HG03342 (cell line): ENCODE results near the gene SYNE4.
"Not testable (repeated sequence)": the region's sequence is repeated elsewhere in the genome, so short reads cannot be mapped to it uniquely, and the experiment has no call there.

Experiments used
- ATAC-seq: cut with Tn5 transposase; IDR thresholded peaks from one replicate; pipeline ENCODE4 v1.9.1; 2021; ENCODE audit warnings: mild to moderate bottlenecking, moderate library complexity; ENCODE audit not compliant: unreplicated experiment

The SYNE4 gene

GRCh38 chr19:35990771-35991730 lies 17.6 kb downstream of the SYNE4 start:
- no peak for ATAC-seq

GRCh38 chr19:35990156-35990555 lies 18.5 kb downstream of the SYNE4 start:
- no peak for ATAC-seq

GRCh38 chr19:35988824-35989223 lies 19.8 kb downstream of the SYNE4 start:
- ATAC-seq = no peak

- no peak for ATAC-seq
Measured at GRCh38 chr19:35987571-35987896, 21.1 kb downstream of the SYNE4 start.

- ATAC-seq = no peak
Measured at GRCh38 chr19:35986664-35987570, 21.7 kb downstream of the SYNE4 start.

- ATAC-seq = no peak
Measured at GRCh38 chr19:35986111-35986510, 22.5 kb downstream of the SYNE4 start.

- ATAC-seq = no peak
Measured at GRCh38 chr19:35983177-35983576, 25.4 kb downstream of the SYNE4 start.

GRCh38 chr19:35980997-35981396 lies 27.6 kb downstream of the SYNE4 start:
- not testable (repeated sequence) for ATAC-seq

GRCh38 chr19:35978832-35979365 lies 29.7 kb downstream of the SYNE4 start:
- no peak for ATAC-seq

- no peak for ATAC-seq
Measured at GRCh38 chr19:35978271-35978670, 30.3 kb downstream of the SYNE4 start.

- ATAC-seq = no peak
Measured at GRCh38 chr19:35977446-35978222, 31.0 kb downstream of the SYNE4 start.

GRCh38 chr19:35975608-35976214 lies 32.9 kb downstream of the SYNE4 start:
- no peak for ATAC-seq

GRCh38 chr19:35973487-35973886 lies 35.1 kb downstream of the SYNE4 start:
- ATAC-seq = no peak

- ATAC-seq = no peak
Measured at GRCh38 chr19:35966771-35967170, 41.8 kb downstream of the SYNE4 start.

GRCh38 chr19:35963514-35963913 lies 45.1 kb downstream of the SYNE4 start:
- no peak for ATAC-seq

- ATAC-seq = no peak
Measured at GRCh38 chr19:35960432-35960972, 48.1 kb downstream of the SYNE4 start.

GRCh38 chr19:35959968-35960320 lies 48.7 kb downstream of the SYNE4 start:
- ATAC-seq = no peak

- ATAC-seq = no peak
Measured at GRCh38 chr19:35959040-35959967, 49.3 kb downstream of the SYNE4 start.

- ATAC-seq = no peak
Measured at GRCh38 chr19:35958660-35959039, 50.0 kb downstream of the SYNE4 start.
